OCI-LY7 (cell line): ENCODE data around the gene FOXRED1. TPM values are rescaled to one million over a fixed set of nuclear protein-coding genes. Genes with fewer than 3 reads are reported as not detected.
"Not testable (repeated sequence)": the region's sequence is repeated elsewhere in the genome, so short reads cannot be mapped to it uniquely, and the experiment has no call there.

ENCODE experiments used
- BruUV-seq: library from RNA; stranded (reverse); fragments of 400-500 nt; replicated peaks from 2 replicates; lab custom pipeline; 2021; lab: Mats Ljungman, UMichigan
- CTCF ChIA-PET: fragments of 300-600 bp; sonication (Branson Sonifier 250); formaldehyde crosslinking; loops from one replicate; lab custom pipeline; 2022; ENCODE audit warnings: antibody characterized with exemption; ENCODE audit not compliant: unreplicated experiment; lab: Charles Lee
- POLR2A ChIA-PET: fragments of 300-600 bp; sonication (Branson Sonifier 250); formaldehyde crosslinking; loops from one replicate; lab custom pipeline; 2022; ENCODE audit warnings: antibody characterized with exemption; lab: Charles Lee
- DNase-seq: peaks from one replicate; pipeline ENCODE4 v3.0.0-alpha.2; 2015; ENCODE audit warnings: low spot score
- H2AFZ ChIP-seq: fragments of 200-600 bp; sonication (generic), shearing (Covaris generic); 2 replicates; pipeline ENCODE4 v1.6.1; 2014; ENCODE audit warnings: mild to moderate bottlenecking, antibody characterized with exemption, low read length, moderate library complexity
- H3K27ac ChIP-seq: fragments of 200-600 bp; sonication (generic); 2 replicates; pipeline ENCODE4 v1.5.1; 2014; ENCODE audit warnings: mixed run types, low read depth, mild to moderate bottlenecking, moderate library complexity, low read length, inconsistent platforms; ENCODE audit not compliant: poor library complexity, severe bottlenecking
- H3K36me3 ChIP-seq: fragments of 200-600 bp; sonication (generic); 2 replicates; pipeline ENCODE4 v1.6.1; 2014; ENCODE audit warnings: mild to moderate bottlenecking, antibody characterized with exemption, low read length, moderate library complexity, mixed read lengths; ENCODE audit not compliant: insufficient read depth
- H3K4me1 ChIP-seq: fragments of 200-600 bp; sonication (generic); 2 replicates; pipeline ENCODE4 v1.5.1; 2014; ENCODE audit warnings: mild to moderate bottlenecking, low read length; ENCODE audit not compliant: insufficient read depth, poor library complexity, severe bottlenecking
- H3K4me2 ChIP-seq: fragments of 200-600 bp; sonication (generic); 2 replicates; pipeline ENCODE4 v1.6.1; 2014; ENCODE audit warnings: mild to moderate bottlenecking, low read length
- H3K4me3 ChIP-seq: fragments of 200-600 bp; sonication (generic); 2 replicates; pipeline ENCODE4 v1.5.1; 2014; ENCODE audit warnings: mild to moderate bottlenecking, low read depth, low read length; ENCODE audit not compliant: poor library complexity, severe bottlenecking
- H3K79me2 ChIP-seq: fragments of 200-600 bp; sonication (generic); 2 replicates; pipeline ENCODE4 v1.6.1; 2016; ENCODE audit warnings: low read depth, mild to moderate bottlenecking, low read length, moderate library complexity, mixed read lengths; ENCODE audit not compliant: insufficient read depth
- H3K9me2 ChIP-seq: fragments of 200-600 bp; sonication (generic); 2 replicates; pipeline ENCODE4 v1.6.1; 2016; ENCODE audit warnings: mild to moderate bottlenecking, low read length, mixed read lengths; ENCODE audit not compliant: insufficient read depth
- H3K9me3 ChIP-seq: fragments of 200-600 bp; sonication (generic); 2 replicates; pipeline ENCODE4 v1.6.1; 2014; ENCODE audit warnings: mild to moderate bottlenecking, mixed run types, low read length, mixed read lengths
- H4K20me1 ChIP-seq: fragments of 200-600 bp; sonication (generic); 2 replicates; pipeline ENCODE4 v1.6.1; 2014; ENCODE audit warnings: mild to moderate bottlenecking, antibody characterized with exemption, low read length, moderate library complexity, mixed read lengths; ENCODE audit not compliant: insufficient read depth
- CTCF ChIP-seq: fragments of 200-600 bp; sonication (generic); conservative IDR thresholded peaks from 2 replicates; pipeline ENCODE4 v1.5.1; 2014; ENCODE audit warnings: mild to moderate bottlenecking, antibody characterized with exemption, low read length, moderate library complexity, mixed read lengths
- EZH2phosphoT487 ChIP-seq: fragments of 200-600 bp; sonication (generic); IDR thresholded peaks from 2 replicates; pipeline ENCODE4 v1.6.1; 2018; ENCODE audit warnings: low read depth, borderline replicate concordance, mild to moderate bottlenecking, mixed run types, antibody characterized with exemption, low read length, moderate library complexity, mixed read lengths
- intact Hi-C: fragments of 100-400 bp; cut with micrococcal nuclease; formaldehyde crosslinking; loops from one replicate; pipeline ENCODE4 v1.10.0; 2022; ENCODE audit not compliant: unreplicated experiment
- total RNA-seq, 2 experiments: library from RNA; depleted of rRNA in 1 of 2; stranded (reverse); fragments of >200 nt in 1 of 2; shearing (Covaris generic) in 1 of 2; gene quantifications; 2 replicates each; pipeline ENCODE4 v1.2.3, GENCODE V29; 2014 to 2022

Gene FOXRED1
- total RNA-seq, 2 experiments from 2014 or later = 42.5 to 62.4 TPM

- no peak for TF ChIP-seq EZH2phosphoT487
- peak; percentile 76 for TF ChIP-seq CTCF
- Histone ChIP-seq H3K27ac (no peak overlapping the region), H3K36me3 (peaks cover 40% of the 10 kb centered on the region), H3K9me3 (no peaks in the 10 kb centered on the region), H3K79me2 (peaks cover 25% of the 10 kb centered on the region; the same call in 1 of the 2 replicates), H3K9me2 (no peaks in the 10 kb centered on the region), H2AFZ (no peak overlapping the region), H3K4me1 (peaks cover 15% of the 10 kb centered on the region), H4K20me1 (no peaks in the 10 kb centered on the region), H3K4me3 (no peak overlapping the region), H3K4me2 (no peak overlapping the region)
- no TSS peak for BruUV-seq
- ChIA-PET CTCF (no interaction called here), POLR2A (interaction anchor here (0.6 to 0.7 kb wide), 2 partner anchors 27 to 740 kb away, joined by 3 read pairs; no protein-coding TSS in a partner anchor)
- DNase-seq = peak; percentile 70
- intact Hi-C loops = no loop called here
Measured at GRCh38 chr11:126307706-126308105, 38.8 kb downstream of the FOXRED1 start.

- ChIA-PET CTCF (no interaction called here), POLR2A (no interaction called here)
- intact Hi-C loops = no loop called here
- Histone ChIP-seq H2AFZ (no peak overlapping the region), H3K27ac (no peak overlapping the region), H3K36me3 (peaks cover 45% of the 10 kb centered on the region), H3K79me2 (peaks cover 19% of the 10 kb centered on the region; the same call in 1 of the 2 replicates), H3K4me2 (no peak overlapping the region), H4K20me1 (no peaks in the 10 kb centered on the region), H3K4me1 (peaks cover 10% of the 10 kb centered on the region), H3K9me2 (no peaks in the 10 kb centered on the region), H3K4me3 (no peak overlapping the region), H3K9me3 (no peaks in the 10 kb centered on the region)
- TF ChIP-seq EZH2phosphoT487 = no peak
- no peak for TF ChIP-seq CTCF
- DNase-seq = no peak
- no TSS peak for BruUV-seq
Measured at GRCh38 chr11:126308271-126308671, 39.3 kb downstream of the FOXRED1 start.

- BruUV-seq, DNase-seq, H4K20me1 ChIP-seq, intact Hi-C loops, H3K9me2 ChIP-seq, CTCF ChIA-PET, H3K4me1 ChIP-seq, H3K27ac ChIP-seq, H2AFZ ChIP-seq, H3K4me3 ChIP-seq, H3K4me2 ChIP-seq, H3K9me3 ChIP-seq: not testable (repeated sequence)
- POLR2A ChIA-PET = interaction anchor here (0.7 kb wide), 1 partner anchor 10 kb away, joined by 7 read pairs; no protein-coding TSS in a partner anchor
- peaks cover 50% of the 10 kb centered on the region for H3K36me3 ChIP-seq
- peaks cover 15% of the 10 kb centered on the region; the same call in 1 of the 2 replicates for H3K79me2 ChIP-seq
Measured at GRCh38 chr11:126308771-126309170, 39.8 kb downstream of the FOXRED1 start.
